Fibroblast of skin of scalp (primary cell): ENCODE data around the gene NINJ1.
"Not testable (repeated sequence)": the region's sequence is repeated elsewhere in the genome, so short reads cannot be mapped to it uniquely, and the experiment has no call there.

Experiments used
- DNase-seq: peaks from one replicate; pipeline ENCODE4 v3.0.0-alpha.2; 2013

NINJ1 gene

DNA sequence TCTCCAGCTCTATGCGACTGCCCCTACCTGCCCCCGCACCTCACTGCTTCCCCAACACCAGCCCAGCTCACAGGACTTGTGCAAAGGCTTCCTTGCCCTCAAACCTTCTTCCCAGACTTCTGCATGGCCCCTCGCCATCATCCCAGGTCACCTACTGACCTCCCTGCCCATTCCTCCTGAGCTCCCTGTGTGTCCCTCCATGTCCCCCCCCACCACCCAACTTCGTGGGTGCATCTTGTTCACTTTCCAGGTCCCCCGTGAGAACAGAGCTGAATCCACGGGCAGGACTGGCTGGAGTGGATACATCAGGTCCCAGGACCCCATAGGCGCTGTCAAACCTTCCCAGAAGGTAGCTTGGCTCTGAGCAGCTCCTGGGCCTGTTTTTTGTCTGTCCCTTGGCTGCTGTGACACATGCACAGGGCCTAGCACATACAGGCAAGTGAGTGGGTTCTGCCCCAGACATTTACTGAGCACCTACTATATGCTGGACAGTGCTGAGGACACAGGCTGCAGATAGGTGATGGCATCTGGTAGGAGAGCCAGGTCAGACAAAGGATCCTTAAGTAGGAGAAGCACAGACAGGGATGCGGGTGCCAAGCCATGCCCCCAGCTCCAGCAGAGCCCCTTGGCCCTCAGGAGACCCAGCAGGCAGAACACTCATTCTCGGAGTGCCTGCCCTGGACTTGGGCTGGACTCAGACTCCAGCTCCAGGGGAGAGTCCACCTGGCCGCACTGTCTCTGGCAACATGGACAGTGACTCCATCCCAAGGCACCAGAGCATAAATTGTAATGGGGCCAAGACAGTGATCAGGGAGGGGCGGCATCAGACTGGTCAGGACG is 15.0 kb downstream of the NINJ1 start:
- no peak for DNase-seq

DNA sequence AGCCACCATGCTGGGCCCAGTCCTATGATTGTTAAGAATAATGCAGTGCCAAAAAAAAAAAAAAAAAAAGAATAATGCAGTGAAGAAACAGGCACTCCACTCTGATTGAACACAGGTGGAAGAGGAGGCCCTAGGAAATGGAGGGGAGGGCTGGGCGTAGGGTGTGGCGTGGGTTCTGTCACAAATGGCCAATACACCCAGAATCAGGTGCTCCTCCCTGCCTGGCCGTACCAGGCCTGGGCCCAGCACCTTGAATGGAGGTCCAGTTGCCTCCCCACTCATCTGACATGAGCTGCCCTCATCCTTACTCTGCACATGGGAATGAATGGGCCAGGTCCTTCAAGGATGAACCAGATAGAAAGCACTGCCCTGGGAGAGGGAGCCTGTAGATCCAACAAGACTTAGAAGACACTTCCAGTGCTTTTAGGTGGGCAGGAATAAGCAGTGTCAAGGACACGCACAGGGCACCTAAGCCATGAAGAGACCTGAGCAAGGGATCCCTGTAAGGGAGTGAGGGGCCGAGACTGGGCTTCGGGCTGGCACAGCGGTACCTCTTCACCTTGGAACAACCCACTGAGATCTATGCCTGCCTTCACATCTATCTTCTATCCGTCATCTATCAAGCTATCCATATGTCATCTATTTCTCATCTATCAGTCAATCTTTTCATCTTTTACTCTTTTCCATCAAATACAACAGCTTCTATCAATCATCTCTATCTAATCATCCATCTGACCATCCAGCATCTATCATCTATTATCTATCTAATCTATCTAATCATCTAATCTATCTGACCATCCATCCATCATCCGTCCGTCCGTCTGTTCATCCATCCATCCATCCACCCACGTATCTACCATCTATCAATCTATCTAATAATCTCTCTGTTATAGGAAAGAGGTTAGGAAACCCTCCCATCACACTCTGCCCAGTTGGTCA is 15.9 kb downstream of the NINJ1 start:
- DNase-seq: no peak

DNA sequence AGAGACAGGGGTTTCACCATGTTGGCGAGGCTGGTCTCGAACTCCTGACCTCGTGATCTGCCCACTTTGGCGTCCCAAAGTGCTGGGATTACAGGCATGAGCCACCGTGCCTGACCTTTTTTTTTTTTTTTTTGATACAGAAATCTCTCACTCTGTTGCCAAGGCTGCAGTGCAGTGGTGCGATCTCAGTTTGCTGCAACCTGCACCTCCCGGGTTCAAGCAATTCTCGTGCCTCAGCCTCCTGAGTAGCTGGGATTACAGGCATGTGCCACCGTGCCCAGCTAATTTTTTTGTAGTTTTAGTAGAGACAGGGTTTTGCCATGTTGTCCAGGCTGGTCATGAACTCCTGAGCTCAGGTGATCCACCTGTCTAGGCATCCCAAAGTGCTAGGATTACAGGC is 16.5 kb downstream of the NINJ1 start:
- DNase-seq: not testable (repeated sequence)

DNA sequence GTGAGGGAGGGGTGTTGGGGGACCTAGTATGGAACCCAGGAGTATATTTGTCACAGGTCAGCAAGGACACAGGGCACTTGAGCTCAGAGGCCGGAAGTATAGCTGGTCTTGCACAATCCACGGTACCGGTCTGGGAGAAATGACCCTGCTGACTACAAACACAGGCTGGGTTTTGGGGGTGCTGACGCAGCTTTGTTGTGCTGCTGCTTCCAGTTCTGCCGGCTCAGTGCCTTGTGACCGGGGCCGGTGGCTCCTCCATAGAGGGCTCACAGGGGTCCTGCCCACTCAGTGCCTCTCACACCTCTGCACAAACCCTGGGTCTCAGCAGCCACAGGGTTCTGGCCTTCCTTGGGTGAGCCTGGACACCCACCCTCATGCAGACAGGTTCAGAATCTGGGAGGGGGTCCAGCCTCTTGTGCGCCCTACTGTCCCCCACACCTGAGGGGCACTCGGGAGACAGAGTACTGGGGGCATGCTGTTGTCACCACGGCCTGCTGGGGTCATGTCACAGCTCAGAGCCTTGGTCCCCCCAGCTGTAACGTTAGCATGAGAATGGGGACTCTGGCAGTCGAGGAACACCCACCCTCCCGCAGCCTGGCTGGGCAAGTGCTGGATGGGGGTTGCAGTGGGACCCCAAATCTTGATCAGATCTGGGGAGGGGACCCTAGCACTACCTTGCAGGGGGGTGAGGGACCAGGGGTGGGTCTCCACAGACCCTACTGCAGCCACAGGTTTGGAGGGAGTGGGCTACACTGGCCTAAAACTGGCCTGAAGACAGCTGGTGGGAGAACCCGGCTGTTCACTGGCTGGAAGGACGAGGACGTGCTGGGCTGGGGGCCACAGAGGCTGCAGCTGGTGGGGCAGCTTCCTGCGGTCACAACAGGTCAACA is 17.7 kb downstream of the NINJ1 start:
- DNase-seq: no peak

DNA sequence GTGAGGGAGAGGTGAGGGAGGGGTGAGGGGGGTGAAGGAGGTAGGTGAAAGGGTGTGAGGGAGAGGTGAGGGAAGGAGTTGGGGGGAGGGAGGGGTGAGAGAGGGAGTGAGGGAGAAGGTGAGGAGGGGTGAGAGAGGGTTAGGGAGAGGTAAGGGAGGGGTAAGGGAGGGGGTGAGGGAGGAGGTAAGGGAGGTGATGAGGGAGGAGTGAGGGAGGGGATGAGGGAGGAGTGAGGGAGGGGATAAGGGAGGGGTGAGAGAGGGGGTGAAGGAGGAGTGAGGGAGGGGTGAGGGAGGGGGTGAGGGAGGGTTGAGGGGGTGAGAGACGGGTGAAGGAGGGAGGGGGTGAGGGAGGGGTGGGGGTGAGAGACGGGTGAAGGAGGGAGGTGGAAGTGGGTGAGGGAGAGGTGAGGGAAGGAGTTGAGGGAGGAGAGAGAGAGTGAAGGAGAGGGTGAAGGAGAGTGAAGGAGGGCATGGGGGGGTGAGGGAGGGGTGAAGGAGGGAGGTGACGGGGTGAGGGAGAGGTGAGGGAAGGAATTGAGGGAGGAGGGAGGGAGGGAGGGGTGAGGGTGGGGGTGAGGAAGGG is 18.5 kb downstream of the NINJ1 start:
- no peak for DNase-seq

DNA sequence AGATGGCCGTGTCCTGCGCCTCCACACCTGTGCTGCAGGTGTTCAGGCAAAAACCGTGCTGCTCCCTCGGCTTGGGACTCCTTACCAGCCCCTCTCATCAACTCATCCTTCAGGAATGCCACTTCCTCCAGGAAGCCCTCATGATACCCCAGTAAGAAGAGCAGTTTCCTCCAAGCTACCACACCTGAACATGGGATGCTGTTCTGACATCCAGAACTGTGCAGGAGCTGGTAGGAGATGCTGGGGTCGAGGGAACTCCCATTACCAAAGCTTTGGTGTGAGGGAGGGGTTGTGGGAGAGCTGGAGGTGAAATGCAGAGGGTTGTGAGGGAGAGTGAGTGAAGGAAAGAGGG is 19.1 kb downstream of the NINJ1 start:
- DNase-seq: no peak

DNA sequence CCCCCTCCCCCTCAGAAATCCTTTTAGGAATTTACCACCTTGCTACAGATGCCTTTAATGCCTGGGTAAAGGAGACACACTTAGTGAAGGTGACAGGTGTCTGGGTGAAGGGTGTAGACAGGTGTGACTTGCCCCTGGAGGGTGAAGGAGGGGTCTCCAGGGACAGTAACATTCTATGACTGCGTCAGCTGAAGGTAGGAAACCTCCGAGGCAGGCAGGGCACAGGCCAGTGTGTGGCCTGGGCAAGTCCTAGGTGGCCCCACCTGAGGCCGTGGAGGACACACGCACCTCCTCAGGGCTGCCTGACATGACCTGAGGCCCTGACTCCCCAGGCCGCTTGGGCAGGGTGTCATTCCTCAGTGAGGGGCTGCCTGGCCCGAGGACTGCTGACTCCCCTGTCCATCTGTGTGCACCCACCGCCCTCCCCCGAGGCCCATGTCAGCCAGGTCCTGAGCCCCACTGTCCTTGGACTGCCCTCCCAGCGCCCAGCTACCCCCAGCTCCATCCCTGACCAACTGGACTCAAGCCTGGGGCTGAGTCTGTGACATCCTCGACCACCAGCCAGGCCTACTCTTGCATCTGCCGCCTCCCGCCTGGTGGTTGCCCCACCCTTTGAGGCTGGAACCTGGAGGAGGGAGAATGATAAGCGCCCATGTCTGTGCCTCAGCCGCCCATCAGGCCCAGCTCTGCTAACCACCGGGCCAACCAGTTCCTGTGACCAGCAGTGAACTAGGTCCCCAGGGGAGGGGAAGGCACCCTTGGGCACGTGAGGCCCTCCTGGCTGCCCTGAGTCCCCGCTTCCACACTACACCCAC is 19.7 kb downstream of the NINJ1 start:
- DNase-seq: no peak

DNA sequence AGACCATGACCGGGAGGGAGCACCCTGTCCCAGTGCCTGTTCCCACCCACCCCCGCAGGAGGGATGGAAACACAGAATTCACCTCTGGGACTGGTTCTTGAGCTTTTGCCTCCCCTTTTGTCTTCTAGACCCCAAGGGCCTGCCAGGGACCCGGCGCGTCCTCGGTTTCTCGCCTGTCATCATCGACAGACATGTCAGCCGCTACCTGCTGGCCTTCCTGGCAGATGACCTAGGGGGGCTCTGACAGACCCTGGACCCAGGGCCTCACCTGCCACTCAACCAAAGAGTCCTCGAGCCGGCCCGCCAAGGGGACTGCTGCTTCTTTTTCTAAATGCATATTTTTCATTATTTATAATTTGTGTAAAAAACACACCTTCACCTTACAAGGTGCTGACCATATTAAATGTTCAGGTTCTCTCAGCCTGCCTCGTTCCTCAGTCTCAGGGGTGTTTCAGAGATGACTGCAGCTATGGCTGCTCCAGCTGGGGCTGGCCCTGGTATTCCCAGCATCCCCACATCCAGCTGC is 21.1 kb downstream of the NINJ1 start:
- DNase-seq: no peak

DNA sequence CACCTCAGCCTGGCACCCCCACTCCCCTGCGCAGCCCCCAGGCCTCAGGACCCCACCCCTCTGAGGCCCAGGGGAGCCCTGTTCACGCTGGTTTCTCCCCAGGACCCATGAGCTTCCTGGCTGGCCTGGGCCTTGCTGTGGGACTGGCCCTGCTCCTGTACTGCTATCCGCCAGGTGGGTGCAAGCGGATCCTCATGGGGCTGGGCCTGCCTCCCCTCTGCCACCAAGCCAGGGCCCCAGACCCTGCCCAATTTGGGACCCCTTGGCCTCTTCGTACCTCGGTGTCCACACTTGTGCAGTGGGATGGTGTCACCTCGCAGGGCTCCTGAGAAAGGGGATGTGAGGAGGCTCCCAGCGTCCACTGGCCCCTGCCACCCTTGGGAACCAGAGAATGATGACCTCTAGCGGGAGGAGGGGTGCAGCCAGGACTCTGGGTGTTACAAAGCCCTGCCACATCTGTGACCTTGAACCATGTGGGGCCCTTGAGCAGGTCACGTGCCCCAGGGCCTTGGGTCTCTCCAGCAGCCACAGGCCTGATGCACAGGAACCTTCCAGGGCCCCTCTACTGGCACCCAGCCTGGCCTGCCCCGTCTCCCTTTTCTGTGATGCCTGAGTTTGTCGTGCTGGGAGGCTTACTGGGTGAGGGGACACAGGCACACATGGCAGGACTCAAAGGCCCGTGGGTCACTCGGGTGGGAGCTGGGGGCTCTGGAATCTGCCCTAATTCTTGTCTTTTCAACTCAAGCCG is 21.8 kb downstream of the NINJ1 start:
- DNase-seq: no peak

DNA sequence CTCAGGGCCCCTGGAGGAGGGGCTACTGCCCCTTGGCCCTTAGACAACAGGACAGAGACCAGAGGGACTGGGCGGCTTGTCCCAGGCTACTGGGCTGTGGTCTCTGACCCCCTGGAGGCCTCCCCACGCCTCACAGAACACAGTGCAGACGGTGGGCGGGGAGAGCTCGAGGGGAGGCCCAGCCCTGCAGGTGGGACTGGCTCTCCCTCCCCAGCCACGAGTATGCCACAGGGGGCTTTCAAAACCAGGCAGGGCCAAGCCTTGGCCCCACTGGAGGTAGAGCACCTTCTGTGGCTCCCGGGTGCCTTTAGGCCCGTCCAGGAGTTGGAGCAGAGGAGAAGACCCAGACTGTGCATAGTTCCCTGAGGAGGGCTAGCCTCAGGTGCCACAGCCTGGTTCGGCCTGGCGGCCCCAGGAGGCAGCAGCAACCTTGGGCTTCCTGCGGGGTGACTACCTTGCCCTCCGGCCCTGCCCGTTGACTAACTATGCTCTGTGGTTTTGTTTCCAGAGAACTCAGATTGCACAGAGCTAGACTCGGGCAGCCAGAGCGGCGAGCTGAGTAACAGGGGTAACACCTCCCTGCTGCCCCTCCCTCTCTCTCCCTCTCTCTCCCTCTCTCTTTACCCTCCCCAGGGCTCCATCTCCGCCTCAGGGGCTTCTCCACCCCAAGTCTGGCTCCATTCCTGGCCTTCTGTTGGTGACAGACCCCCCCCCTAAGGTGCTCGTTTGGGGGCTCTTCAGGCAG is 22.5 kb downstream of the NINJ1 start:
- no peak for DNase-seq

DNA sequence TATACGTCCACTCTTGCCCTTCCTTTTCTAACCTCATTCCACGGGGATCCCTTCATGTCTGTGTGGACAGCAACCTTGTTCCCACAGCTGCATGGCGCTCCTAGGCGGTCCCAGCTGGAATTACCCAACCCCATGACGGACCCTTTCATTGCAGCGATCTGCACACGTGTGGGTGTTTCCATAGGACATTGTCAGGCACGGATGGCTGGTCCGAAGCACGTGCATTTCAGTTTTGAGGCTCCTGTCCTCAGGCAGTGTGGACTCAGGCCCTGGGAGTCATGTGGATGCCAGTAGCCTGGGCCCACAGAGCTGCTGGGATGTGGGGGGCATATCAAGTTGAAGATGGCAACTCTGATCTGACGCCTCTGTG is 23.1 kb downstream of the NINJ1 start:
- no peak for DNase-seq

DNA sequence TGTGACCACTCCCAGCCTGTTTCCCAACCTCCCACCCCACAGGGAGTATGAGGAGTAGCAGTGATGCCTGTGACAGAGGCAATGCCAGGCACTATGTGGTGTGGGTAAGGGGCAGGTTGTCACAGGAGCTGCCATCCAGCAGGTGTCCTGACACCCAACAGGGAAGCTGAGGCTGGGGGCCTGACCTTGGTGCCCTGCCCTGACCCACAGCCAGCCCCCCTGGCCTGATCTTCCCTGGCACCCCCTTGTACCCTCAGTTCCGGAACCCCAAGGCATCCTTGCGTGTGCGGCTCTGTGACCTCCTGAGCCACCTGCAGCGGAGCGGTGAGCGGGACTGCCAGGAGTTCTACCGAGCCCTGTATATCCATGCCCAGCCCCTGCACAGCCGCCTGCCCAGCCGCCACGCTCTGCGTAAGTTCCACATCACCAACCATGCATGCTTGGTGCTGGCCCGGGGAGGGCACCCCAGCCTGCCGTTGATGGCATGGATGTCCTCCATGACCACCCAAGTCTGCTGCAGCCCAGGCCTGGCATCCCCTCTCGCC is 23.7 kb downstream of the NINJ1 start:
- DNase-seq: no peak

DNA sequence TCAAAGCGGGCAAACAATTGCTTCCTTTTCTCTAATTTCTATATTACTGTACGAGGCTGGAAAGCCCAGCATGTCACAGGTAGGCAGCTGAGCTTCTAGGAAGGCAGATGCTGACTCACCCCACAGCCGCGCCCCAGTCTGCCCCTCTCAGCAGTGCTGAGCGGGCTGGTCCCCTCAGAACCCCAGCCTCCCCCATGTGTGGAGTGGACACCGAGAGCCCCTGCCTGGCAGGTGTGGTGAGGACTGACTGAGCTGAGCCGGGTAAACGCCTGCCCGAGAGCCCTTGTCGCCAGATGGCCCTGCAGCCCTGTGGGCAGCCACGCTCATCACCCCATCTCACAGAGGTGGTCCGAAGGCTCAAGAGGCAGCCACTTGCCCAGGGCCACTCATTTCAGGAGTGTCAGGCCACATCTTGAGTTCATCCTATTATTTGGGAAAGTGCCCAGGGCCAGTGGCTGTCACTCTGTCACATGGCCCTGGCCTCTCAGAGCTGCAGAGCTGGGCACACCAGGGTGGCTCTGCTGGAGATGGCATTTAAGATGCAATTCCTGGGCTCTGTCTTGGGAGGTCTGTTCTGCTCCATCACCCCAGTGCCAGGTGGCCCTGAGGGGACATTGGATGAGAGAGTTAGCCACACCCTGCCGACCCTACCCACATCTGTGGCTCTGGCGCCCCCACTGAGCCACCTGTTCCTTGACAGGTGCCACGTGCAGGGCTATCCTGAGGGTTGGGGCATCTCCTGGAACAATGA is 25.6 kb downstream of the NINJ1 start:
- DNase-seq: no peak

DNA sequence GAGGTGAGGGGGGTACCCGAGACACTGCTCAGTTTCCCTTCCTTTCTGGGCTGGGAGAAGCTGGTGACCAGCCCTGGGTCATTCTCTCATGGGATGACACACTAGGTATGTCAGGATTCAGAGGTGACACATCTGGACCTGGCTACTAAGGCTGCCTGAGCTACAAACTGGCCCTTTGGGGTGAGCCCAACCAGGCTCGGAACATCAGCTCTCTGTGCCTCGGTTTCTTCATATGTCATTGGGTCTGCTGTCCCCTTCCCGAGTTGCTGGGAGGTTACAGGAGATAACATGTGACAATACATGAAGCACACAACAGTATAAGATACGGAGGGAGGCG is 26.3 kb downstream of the NINJ1 start:
- no peak for DNase-seq

DNA sequence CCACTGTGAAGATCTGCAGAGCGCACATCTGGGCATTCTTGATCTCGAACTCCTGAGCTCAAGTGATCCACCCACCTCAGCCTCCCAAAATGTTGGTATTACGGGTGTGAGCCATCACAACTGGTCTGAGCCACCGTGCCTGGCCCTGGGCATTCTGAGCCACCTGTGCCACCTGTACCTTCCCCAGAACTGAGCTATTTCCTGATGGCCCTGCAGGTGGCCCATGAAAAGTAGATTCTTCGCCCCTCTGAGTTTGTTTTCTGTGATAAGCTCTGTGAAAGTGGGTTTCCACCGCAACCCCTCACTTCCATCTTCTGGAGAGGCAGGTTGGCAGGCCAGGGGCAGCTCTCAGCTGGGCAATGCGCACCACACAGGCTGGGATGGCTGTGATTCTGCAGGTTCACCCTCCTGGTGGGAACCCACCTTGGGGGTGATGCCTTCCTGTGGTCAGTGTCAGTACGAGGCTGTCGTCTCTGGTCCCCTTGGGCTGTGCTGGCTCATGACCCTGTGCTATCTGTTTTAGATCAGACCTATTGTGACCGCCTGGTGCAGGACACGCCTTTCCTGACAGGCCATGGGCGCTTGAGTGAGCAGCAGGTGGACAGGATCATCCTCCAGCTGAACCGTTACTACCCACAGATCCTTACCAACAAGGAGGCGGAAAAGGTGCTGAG is 26.8 kb downstream of the NINJ1 start:
- DNase-seq: no peak

DNA sequence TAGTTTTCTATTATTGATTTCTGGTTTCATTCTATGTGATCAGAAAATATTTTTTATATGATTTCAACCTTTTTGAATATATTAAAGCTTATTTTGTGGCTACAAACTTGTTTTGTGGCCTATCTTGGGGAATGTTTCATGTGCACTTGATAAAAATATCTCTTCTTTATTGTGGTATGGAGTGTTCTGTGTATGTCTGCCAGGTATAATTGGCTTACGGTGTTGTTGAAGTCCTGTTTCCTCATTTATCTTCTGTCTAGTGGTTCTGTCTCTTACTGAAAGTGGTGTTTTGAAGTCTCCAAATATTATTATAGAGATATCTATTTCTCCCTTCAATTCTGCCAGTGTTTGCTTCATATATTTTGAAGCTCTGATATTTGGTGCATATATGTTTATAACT is 28.4 kb downstream of the NINJ1 start:
- no peak for DNase-seq

DNA sequence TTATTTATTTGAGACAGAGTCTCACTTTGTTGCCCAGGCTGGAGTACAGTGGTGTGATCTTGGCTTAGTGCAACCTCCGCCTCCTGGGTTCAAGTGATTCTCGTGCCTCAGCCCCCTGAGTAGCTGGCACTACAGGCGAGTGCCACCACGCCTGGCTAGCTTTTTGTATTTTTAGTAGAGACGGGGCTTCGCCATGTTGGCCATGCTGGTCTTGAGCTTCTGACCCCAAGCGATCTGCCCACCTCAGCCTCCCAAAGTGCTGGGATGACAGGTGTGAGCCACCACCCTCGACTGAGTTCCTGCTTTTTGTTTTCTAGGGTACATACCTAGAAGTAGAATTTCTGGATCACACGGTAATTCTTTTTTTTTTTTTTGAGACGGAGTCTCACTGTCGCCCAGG is 33.0 kb downstream of the NINJ1 start:
- not testable (repeated sequence) for DNase-seq

DNA sequence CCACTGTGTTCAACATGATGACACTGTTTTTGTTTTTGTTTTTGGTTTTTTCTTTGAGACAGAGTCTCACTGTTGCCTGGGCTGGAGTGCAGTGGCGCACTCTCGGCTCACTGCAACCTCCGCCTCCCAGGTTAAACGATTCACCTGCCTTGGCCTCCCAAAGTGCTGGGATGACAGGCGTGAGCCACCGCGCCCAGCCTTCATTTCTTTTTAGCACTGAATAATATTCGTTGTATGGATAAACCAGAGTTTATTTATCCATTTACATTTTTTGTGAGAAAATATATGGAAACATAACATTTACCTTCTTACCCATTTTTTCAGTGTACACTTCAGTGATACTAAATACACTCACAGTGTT is 33.8 kb downstream of the NINJ1 start:
- DNase-seq: no peak
